RPMI8226 (cell line): ENCODE data around the gene GPANK1.
A peak's percentile ranks its signal among the peaks of the same experiment; 100 is the strongest.

Source experiments
- DNase-seq: peaks from one replicate; pipeline ENCODE4 v3.0.0-alpha.2; 2015

The GPANK1 gene

GRCh38 chr6:31636698-31637596, 27.9 kb downstream of the GPANK1 start:
- DNase-seq = no peak

GRCh38 chr6:31634969-31635575, 29.7 kb downstream of the GPANK1 start:
- no peak for DNase-seq

GRCh38 chr6:31634131-31634530, 30.7 kb downstream of the GPANK1 start:
- no peak for DNase-seq

- DNase-seq = no peak
Observed at GRCh38 chr6:31633447-31633846, 31.4 kb downstream of the GPANK1 start.

- DNase-seq = no peak
Observed at GRCh38 chr6:31632279-31632946, 32.4 kb downstream of the GPANK1 start.

GRCh38 chr6:31631681-31632278, 33.0 kb downstream of the GPANK1 start:
- no peak for DNase-seq

- no peak for DNase-seq
Observed at GRCh38 chr6:31631209-31631608, 33.6 kb downstream of the GPANK1 start.

GRCh38 chr6:31630177-31630934, 34.4 kb downstream of the GPANK1 start:
- DNase-seq = no peak

GRCh38 chr6:31629014-31629413, 35.8 kb downstream of the GPANK1 start:
- no peak for DNase-seq

- no peak for DNase-seq
Observed at GRCh38 chr6:31627690-31628287, 37.0 kb downstream of the GPANK1 start.

- DNase-seq = no peak
Observed at GRCh38 chr6:31626952-31627351, 37.8 kb downstream of the GPANK1 start.

- DNase-seq = no peak
Observed at GRCh38 chr6:31624070-31624469, 40.7 kb downstream of the GPANK1 start.

GRCh38 chr6:31622684-31623091, 42.1 kb downstream of the GPANK1 start:
- DNase-seq = no peak

GRCh38 chr6:31621991-31622390, 42.8 kb downstream of the GPANK1 start:
- no peak for DNase-seq

GRCh38 chr6:31621320-31621939, 43.4 kb downstream of the GPANK1 start:
- DNase-seq = no peak

- no peak for DNase-seq
Observed at GRCh38 chr6:31620586-31621319, 44.0 kb downstream of the GPANK1 start, which contains the start of gene PRRC2A. TSS of gene PRRC2A (plus strand) at chr6:31620715. CDS start at chr6:31622790, 2,075 bp downstream.

- DNase-seq = peak; percentile 99
Observed at GRCh38 chr6:31619805-31620585, 44.8 kb downstream of the GPANK1 start.

- DNase-seq = no peak
Observed at GRCh38 chr6:31617010-31617409, 47.8 kb downstream of the GPANK1 start.

- no peak for DNase-seq
Observed at GRCh38 chr6:31615748-31616147, 49.0 kb downstream of the GPANK1 start.
